K562 (cell line): ENCODE measurements around the gene POLR3C. TPM values are rescaled to one million over a fixed set of nuclear protein-coding genes. Genes with fewer than 3 reads are reported as not detected.

Source experiments
- BMI1 ChIP-seq: fragments of 150-350 bp; IDR thresholded peaks from 2 replicates; pipeline ENCODE4 v1.6.1; 2014; ENCODE audit warnings: low read length
- BRD9 ChIP-seq: fragments of 450-650 bp; IDR thresholded peaks from 2 replicates; pipeline ENCODE4 v1.6.1; 2018; ENCODE audit warnings: low read depth; ENCODE audit not compliant: partially characterized antibody
- CEBPG ChIP-seq, 3 experiments: fragments of 200-800 bp in 1 of 3; sonication (Bioruptor generic) in 1 of 3; sonication (generic) in 1 of 3; formaldehyde crosslinking in 1 of 3; IDR thresholded peaks in 2 of 3; conservative IDR thresholded peaks in 1 of 3; 2 replicates each; pipeline versions ENCODE4 v1.6.1 to v1.8.0; 2016 to 2022; ENCODE audit warnings: missing compliant biosample characterization in 2 of 3, missing genetic modification characterization in 2 of 3, mild to moderate bottlenecking in 1 of 3, missing genetic modification reagents in 1 of 3
- EP300 ChIP-seq: IDR thresholded peaks from 2 replicates; pipeline ENCODE4 v1.6.1; 2012; ENCODE audit warnings: low read length, improper control_type of control experiment
- ERF ChIP-seq: fragments of 450-650 bp; formaldehyde crosslinking; IDR thresholded peaks from 2 replicates; pipeline ENCODE4 v1.4.0; 2020; ENCODE audit warnings: mild to moderate bottlenecking, mixed read lengths
- GABPA ChIP-seq: fragments of 200-800 bp; sonication (Bioruptor generic); conservative IDR thresholded peaks from 2 replicates; pipeline ENCODE4 v1.6.1; 2016; ENCODE audit warnings: low read depth, missing genetic modification characterization, missing compliant biosample characterization
- GTF2B ChIP-seq: IDR thresholded peaks from 2 replicates; pipeline ENCODE4 v1.6.1; 2011; ENCODE audit not compliant: insufficient read length; ENCODE audit errors: extremely low read depth
- HEY1 ChIP-seq: fragments of 250-450 bp; sonication (Bioruptor Pico); IDR thresholded peaks from 2 replicates; pipeline ENCODE4 v1.5.0; 2020; ENCODE audit warnings: mild to moderate bottlenecking, moderate library complexity, borderline replicate concordance
- HMBOX1 ChIP-seq: sonication (generic); IDR thresholded peaks from 2 replicates; pipeline ENCODE4 v1.6.1; 2016
- NFIX ChIP-seq: fragments of 250-450 bp; sonication (Bioruptor Pico); IDR thresholded peaks from 2 replicates; pipeline ENCODE4 v1.4.0; 2020; ENCODE audit warnings: low read depth, mild to moderate bottlenecking, moderate library complexity
- NR2C2 ChIP-seq, 2 experiments: fragments of 200-800 bp in 1 of 2; sonication (Bioruptor generic) in 1 of 2; sonication (generic) in 1 of 2; formaldehyde crosslinking in 1 of 2; IDR thresholded peaks; 2 replicates each; pipeline versions ENCODE4 v1.6.1 to v1.8.0; 2016 to 2022; ENCODE audit warnings: mild to moderate bottlenecking in 1 of 2, missing compliant biosample characterization in 1 of 2, missing genetic modification characterization in 1 of 2, missing genetic modification reagents in 1 of 2
- POLR2AphosphoS5 ChIP-seq: IDR thresholded peaks from 2 replicates; pipeline ENCODE4 v1.6.1; 2011; ENCODE audit warnings: mild to moderate bottlenecking, low read depth, low read length, moderate library complexity; ENCODE audit not compliant: control insufficient read depth, insufficient read depth
- RB1 ChIP-seq: fragments of 450-650 bp; IDR thresholded peaks from 2 replicates; pipeline ENCODE4 v1.6.1; 2017; ENCODE audit warnings: low read depth, mild to moderate bottlenecking
- RCOR1 ChIP-seq, 2 experiments: IDR thresholded peaks; 2 replicates each; pipeline ENCODE4 v1.6.1; 2012; ENCODE audit warnings: low read depth in 2 of 2, low read length in 2 of 2, borderline replicate concordance in 1 of 2, improper control_type of control experiment in 1 of 2
- RFX7 ChIP-seq: fragments of 250-450 bp; sonication (Bioruptor Pico); IDR thresholded peaks from 2 replicates; pipeline ENCODE4 v1.5.1; 2021; ENCODE audit warnings: mild to moderate bottlenecking
- TARDBP ChIP-seq: fragments of 450-650 bp; IDR thresholded peaks from 2 replicates; pipeline ENCODE4 v1.6.1; 2016
- YBX1 ChIP-seq: fragments of 450-650 bp; IDR thresholded peaks from 2 replicates; pipeline ENCODE4 v1.7.1; 2016; ENCODE audit warnings: mild to moderate bottlenecking
- ZKSCAN1 ChIP-seq: fragments of 150-350 bp; IDR thresholded peaks from 2 replicates; pipeline ENCODE4 v1.6.1; 2016; ENCODE audit warnings: low read depth, low read length
- ZNF316 ChIP-seq: fragments of 450-650 bp; IDR thresholded peaks from 2 replicates; pipeline ENCODE4 v1.6.1; 2016
- ZNF41 ChIP-seq: fragments of 250-450 bp; sonication (Bioruptor Pico); conservative IDR thresholded peaks from 2 replicates; pipeline ENCODE4 v1.4.0; 2020; ENCODE audit warnings: mild to moderate bottlenecking
- ZNF512 ChIP-seq: IDR thresholded peaks from 2 replicates; pipeline ENCODE4 v1.6.1; 2016; ENCODE audit warnings: missing genetic modification characterization, missing compliant biosample characterization
- ZNF655 ChIP-seq: fragments of 250-450 bp; sonication (Bioruptor Pico); IDR thresholded peaks from 2 replicates; pipeline ENCODE4 v1.5.0; 2021
- ZNF76 ChIP-seq: fragments of 250-450 bp; sonication (Bioruptor Pico); IDR thresholded peaks from 2 replicates; pipeline ENCODE4 v1.4.0; 2020; ENCODE audit warnings: mild to moderate bottlenecking, moderate library complexity, borderline replicate concordance
- ZSCAN32 ChIP-seq: fragments of 450-650 bp; formaldehyde crosslinking; IDR thresholded peaks from 2 replicates; pipeline ENCODE4 v1.4.0; 2020; ENCODE audit warnings: mild to moderate bottlenecking, moderate library complexity
- polyA plus RNA-seq, 8 experiments: library from polyadenylated mRNA; depleted of rRNA in 4 of 8; stranded (reverse) in 5 of 8; unstranded in 3 of 8; fragments of >200 nt; fragmentation: Nextera tagmentation in 2 of 8; fragmentation: Illumina TruSeq in 1 of 8; extraction: Ambion mirVana in 2 of 8; extraction: Trizol in 1 of 8; gene quantifications; 2 replicates each; pipeline versions ENCODE4 v1.2.1 to v1.2.3, GENCODE V29; 2011 to 2014; ENCODE audit warnings: inconsistent platforms in 1 of 8, missing spikeins in 1 of 8
- total RNA-seq, 7 experiments: library from RNA; depleted of rRNA in 6 of 7; stranded (reverse); fragments of >200 nt in 6 of 7; fragmentation: Illumina TruSeq in 2 of 7; extraction: Trizol in 2 of 7; gene quantifications; 2 replicates each; pipeline versions ENCODE4 v1.2.1 to v1.2.3, GENCODE V29; 2011 to 2021; ENCODE audit warnings: low replicate concordance in 1 of 7

Gene POLR3C
- total and polyA plus RNA-seq, 9 of the 15 experiments (the other 6 are each of a cell fraction or from before 2014, with no cell fraction given): 19.7 to 64.1 (median 45.2) TPM

GRCh38 chr1:145823565-145824498, at the start of gene POLR3C, which contains the start of gene RNF115 (continued):
- no peak for TF ChIP-seq YBX1
- no peak for TF ChIP-seq BMI1
- no peak for TF ChIP-seq TARDBP
- TF ChIP-seq ZNF655 (CRISPR knock-in tag): no peak
- TF ChIP-seq RCOR1 (IDR thresholded peaks at IDR 0.05; ENCODE audit: borderline replicate concordance in 1 of 2, low read depth in 2 of 2, low read length in 2 of 2): no peak
- TF ChIP-seq HEY1: no peak
- TF ChIP-seq NFIX (CRISPR knock-in tag): no peak
- peak; percentile 52; the same call in 1 of the 2 replicates for TF ChIP-seq NR2C2 (CRISPR knock-in tag; IDR thresholded peaks at IDR 0.05)
- TF ChIP-seq NR2C2 (tag; IDR thresholded peaks at IDR 0.05): peak; percentile 36; the same call in 1 of the 2 replicates
- TF ChIP-seq ZNF41 (CRISPR knock-in tag): no peak
- TF ChIP-seq POLR2AphosphoS5: peak; percentile 72
- no peak for TF ChIP-seq RFX7
- no peak for TF ChIP-seq BRD9
- TF ChIP-seq ZNF512: no peak
- TF ChIP-seq RB1: peak; percentile 84
- TF ChIP-seq GABPA: peak; percentile 94
- no peak for TF ChIP-seq HMBOX1
- TF ChIP-seq GTF2B: no peak
- no peak for TF ChIP-seq ZNF316
- TF ChIP-seq ERF: 0 out of 2 replicates have a peak, but pooled peaks have one; percentile 12
- TF ChIP-seq EP300: no peak
- TF ChIP-seq ZSCAN32 (CRISPR knock-in tag): no peak
- TF ChIP-seq ZKSCAN1: peak; percentile 43; the same call in 1 of the 2 replicates
- no peak for TF ChIP-seq ZNF76 (CRISPR knock-in tag)
- no peak for TF ChIP-seq CEBPG (CRISPR knock-in tag; IDR thresholded peaks at IDR 0.05)
- TF ChIP-seq CEBPG (tag; conservative IDR thresholded peaks at IDR 0.05 in 1 of 2, IDR thresholded peaks at IDR 0.05 in 1 of 2): no peak
